ENCODE measurements around the gene OR2B2. TPM values are rescaled to one million over a fixed set of nuclear protein-coding genes. Genes with fewer than 3 reads are reported as not detected.

OR2B2 gene
- total RNA-seq, 1 experiment from 2014 or later: not detected

GRCh38 chr6:27893836-27894807 lies 18.1 kb downstream of the OR2B2 start (continued):
- TF ChIP-seq TEAD1 (CRISPR knock-in tag; IDR thresholded peaks at IDR 0.05): no peak
- no peak for TF ChIP-seq NR1H2 (CRISPR knock-in tag; IDR thresholded peaks at IDR 0.05)
- no peak for TF ChIP-seq MXD4 (CRISPR knock-in tag; IDR thresholded peaks at IDR 0.05; ENCODE audit: borderline replicate concordance)
- no peak for TF ChIP-seq IRF2 (CRISPR knock-in tag; IDR thresholded peaks at IDR 0.05; ENCODE audit: borderline replicate concordance, low read depth)
- TF ChIP-seq, protein P1, sequence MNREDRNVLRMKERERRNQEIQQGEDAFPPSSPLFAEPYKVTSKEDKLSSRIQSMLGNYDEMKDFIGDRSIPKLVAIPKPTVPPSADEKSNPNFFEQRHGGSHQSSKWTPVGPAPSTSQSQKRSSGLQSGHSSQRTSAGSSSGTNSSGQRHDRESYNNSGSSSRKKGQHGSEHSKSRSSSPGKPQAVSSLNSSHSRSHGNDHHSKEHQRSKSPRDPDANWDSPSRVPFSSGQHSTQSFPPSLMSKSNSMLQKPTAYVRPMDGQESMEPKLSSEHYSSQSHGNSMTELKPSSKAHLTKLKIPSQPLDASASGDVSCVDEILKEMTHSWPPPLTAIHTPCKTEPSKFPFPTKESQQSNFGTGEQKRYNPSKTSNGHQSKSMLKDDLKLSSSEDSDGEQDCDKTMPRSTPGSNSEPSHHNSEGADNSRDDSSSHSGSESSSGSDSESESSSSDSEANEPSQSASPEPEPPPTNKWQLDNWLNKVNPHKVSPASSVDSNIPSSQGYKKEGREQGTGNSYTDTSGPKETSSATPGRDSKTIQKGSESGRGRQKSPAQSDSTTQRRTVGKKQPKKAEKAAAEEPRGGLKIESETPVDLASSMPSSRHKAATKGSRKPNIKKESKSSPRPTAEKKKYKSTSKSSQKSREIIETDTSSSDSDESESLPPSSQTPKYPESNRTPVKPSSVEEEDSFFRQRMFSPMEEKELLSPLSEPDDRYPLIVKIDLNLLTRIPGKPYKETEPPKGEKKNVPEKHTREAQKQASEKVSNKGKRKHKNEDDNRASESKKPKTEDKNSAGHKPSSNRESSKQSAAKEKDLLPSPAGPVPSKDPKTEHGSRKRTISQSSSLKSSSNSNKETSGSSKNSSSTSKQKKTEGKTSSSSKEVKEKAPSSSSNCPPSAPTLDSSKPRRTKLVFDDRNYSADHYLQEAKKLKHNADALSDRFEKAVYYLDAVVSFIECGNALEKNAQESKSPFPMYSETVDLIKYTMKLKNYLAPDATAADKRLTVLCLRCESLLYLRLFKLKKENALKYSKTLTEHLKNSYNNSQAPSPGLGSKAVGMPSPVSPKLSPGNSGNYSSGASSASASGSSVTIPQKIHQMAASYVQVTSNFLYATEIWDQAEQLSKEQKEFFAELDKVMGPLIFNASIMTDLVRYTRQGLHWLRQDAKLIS (CRISPR knock-in tag; IDR thresholded peaks at IDR 0.05; ENCODE audit: borderline replicate concordance): no peak
- no peak for TF ChIP-seq ATF1 (CRISPR knock-in tag; IDR thresholded peaks at IDR 0.05)
- 0 out of 2 replicates have a peak, but pooled peaks have one; percentile 71 for TF ChIP-seq ELF4 (CRISPR knock-in tag; IDR thresholded peaks at IDR 0.05; ENCODE audit: low read depth)
- TF ChIP-seq GABPB1 (CRISPR knock-in tag; IDR thresholded peaks at IDR 0.05): 0 out of 2 replicates have a peak, but pooled peaks have one; percentile 36
- no peak for TF ChIP-seq CDX4 (CRISPR knock-in tag; IDR thresholded peaks at IDR 0.05; ENCODE audit: borderline replicate concordance)
- peak; percentile 65 for TF ChIP-seq NFYB (CRISPR knock-in tag; conservative IDR thresholded peaks at IDR 0.05; ENCODE audit: low read depth)
- TF ChIP-seq ZNF423 (CRISPR knock-in tag; IDR thresholded peaks at IDR 0.05): no peak
- TF ChIP-seq IRF1 (CRISPR knock-in tag; IDR thresholded peaks at IDR 0.05): no peak
- TF ChIP-seq, protein P2, sequence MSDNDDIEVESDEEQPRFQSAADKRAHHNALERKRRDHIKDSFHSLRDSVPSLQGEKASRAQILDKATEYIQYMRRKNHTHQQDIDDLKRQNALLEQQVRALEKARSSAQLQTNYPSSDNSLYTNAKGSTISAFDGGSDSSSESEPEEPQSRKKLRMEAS (CRISPR knock-in tag; IDR thresholded peaks at IDR 0.05): no peak
- TF ChIP-seq FOXK1 (CRISPR knock-in tag; IDR thresholded peaks at IDR 0.05): no peak
- TF ChIP-seq PRDM15 (CRISPR knock-in tag; IDR thresholded peaks at IDR 0.05): no peak
- TF ChIP-seq, protein P3, sequence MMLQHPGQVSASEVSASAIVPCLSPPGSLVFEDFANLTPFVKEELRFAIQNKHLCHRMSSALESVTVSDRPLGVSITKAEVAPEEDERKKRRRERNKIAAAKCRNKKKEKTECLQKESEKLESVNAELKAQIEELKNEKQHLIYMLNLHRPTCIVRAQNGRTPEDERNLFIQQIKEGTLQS (CRISPR knock-in tag; conservative IDR thresholded peaks at IDR 0.05): no peak
- TF ChIP-seq SP1 (CRISPR knock-in tag; conservative IDR thresholded peaks at IDR 0.05): 0 out of 2 replicates have a peak, but pooled peaks have one; percentile 30
- no peak for TF ChIP-seq ZNF121 (CRISPR knock-in tag; IDR thresholded peaks at IDR 0.05)
- TF ChIP-seq, protein P4, sequence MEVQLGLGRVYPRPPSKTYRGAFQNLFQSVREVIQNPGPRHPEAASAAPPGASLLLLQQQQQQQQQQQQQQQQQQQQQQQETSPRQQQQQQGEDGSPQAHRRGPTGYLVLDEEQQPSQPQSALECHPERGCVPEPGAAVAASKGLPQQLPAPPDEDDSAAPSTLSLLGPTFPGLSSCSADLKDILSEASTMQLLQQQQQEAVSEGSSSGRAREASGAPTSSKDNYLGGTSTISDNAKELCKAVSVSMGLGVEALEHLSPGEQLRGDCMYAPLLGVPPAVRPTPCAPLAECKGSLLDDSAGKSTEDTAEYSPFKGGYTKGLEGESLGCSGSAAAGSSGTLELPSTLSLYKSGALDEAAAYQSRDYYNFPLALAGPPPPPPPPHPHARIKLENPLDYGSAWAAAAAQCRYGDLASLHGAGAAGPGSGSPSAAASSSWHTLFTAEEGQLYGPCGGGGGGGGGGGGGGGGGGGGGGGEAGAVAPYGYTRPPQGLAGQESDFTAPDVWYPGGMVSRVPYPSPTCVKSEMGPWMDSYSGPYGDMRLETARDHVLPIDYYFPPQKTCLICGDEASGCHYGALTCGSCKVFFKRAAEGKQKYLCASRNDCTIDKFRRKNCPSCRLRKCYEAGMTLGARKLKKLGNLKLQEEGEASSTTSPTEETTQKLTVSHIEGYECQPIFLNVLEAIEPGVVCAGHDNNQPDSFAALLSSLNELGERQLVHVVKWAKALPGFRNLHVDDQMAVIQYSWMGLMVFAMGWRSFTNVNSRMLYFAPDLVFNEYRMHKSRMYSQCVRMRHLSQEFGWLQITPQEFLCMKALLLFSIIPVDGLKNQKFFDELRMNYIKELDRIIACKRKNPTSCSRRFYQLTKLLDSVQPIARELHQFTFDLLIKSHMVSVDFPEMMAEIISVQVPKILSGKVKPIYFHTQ (CRISPR knock-in tag; IDR thresholded peaks at IDR 0.05): peak; percentile 87
- 0 out of 2 replicates have a peak, but pooled peaks have one; percentile 20 for TF ChIP-seq ZNF317 (CRISPR knock-in tag; IDR thresholded peaks at IDR 0.05; ENCODE audit: borderline replicate concordance, low read depth)
- 0 out of 2 replicates have a peak, but pooled peaks have one; percentile 35 for TF ChIP-seq ZNF416 (CRISPR knock-in tag; IDR thresholded peaks at IDR 0.05)
- TF ChIP-seq ZNF671 (CRISPR knock-in tag; IDR thresholded peaks at IDR 0.05): peak; percentile 78; the same call in 1 of the 2 replicates
- TF ChIP-seq, protein P5, sequence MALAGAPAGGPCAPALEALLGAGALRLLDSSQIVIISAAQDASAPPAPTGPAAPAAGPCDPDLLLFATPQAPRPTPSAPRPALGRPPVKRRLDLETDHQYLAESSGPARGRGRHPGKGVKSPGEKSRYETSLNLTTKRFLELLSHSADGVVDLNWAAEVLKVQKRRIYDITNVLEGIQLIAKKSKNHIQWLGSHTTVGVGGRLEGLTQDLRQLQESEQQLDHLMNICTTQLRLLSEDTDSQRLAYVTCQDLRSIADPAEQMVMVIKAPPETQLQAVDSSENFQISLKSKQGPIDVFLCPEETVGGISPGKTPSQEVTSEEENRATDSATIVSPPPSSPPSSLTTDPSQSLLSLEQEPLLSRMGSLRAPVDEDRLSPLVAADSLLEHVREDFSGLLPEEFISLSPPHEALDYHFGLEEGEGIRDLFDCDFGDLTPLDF (CRISPR knock-in tag; IDR thresholded peaks at IDR 0.05): no peak
- TF ChIP-seq OVOL2 (CRISPR knock-in tag; IDR thresholded peaks at IDR 0.05; ENCODE audit: borderline replicate concordance): no peak

All from WTC11 (cell line).